ENCODE measurements around the gene PNPLA5. TPM values are rescaled to one million over a fixed set of nuclear protein-coding genes. Genes with fewer than 3 reads are reported as not detected.

The PNPLA5 gene
- total and polyA plus RNA-seq, 2 of the 8 experiments (the other 6 are each of a cell fraction or from before 2014, with no cell fraction given), result 3.9 to 6.8 TPM

- TF ChIP-seq POLR2AphosphoS5 (IDR thresholded peaks at IDR 0.05; ENCODE audit: low read depth, low read length) (peak; percentile 47; the same call in 1 of the 2 replicates), CHD2 (IDR thresholded peaks at IDR 0.05; ENCODE audit: low read length) (no peak), TAF7 (optimal IDR thresholded peaks at IDR 0.05; ENCODE audit: borderline replicate concordance, low read depth, low read length) (peak; percentile 72), RAD21 (IDR thresholded peaks at IDR 0.05 in 1 of 2, conservative IDR thresholded peaks at IDR 0.05 in 1 of 2; ENCODE audit: low read depth in 2 of 2, low read length in 2 of 2) (no peak), KDM1A (IDR thresholded peaks at IDR 0.05; ENCODE audit: borderline replicate concordance, low read length) (peak; percentile 88), USF2 (IDR thresholded peaks at IDR 0.05; ENCODE audit: low read length) (no peak)
- no peaks in the 10 kb centered on the region for H3K36me3 ChIP-seq (ENCODE audit: control insufficient read depth in 2 of 4, insufficient read depth in 4 of 4, low read length in 3 of 4)
- no peak overlapping the region for H2AK5ac ChIP-seq (ENCODE audit: low read depth, low read length)
- no peak for FAIRE-seq
- H3K4ac ChIP-seq (replicated peaks; ENCODE audit: insufficient read length, low read depth, low read length), result no peak overlapping the region
- H3K27ac ChIP-seq (ENCODE audit: low read depth, low read length), result no peak overlapping the region
- H3K4me3 ChIP-seq (ENCODE audit: extremely low read depth in 1 of 4, insufficient read depth in 2 of 4, low read depth in 3 of 4, low read length in 4 of 4), result peak overlapping the region; percentile 57 to 75 (median 68)
- peak overlapping the region; percentile 9 for H3K56ac ChIP-seq (replicated peaks; ENCODE audit: insufficient read length, low read depth, low read length)
- peak overlapping the region; percentile 12; the same call in 1 of the 2 replicates for H4K8ac ChIP-seq (ENCODE audit: extremely low read depth, insufficient read depth, low read length)
- peak overlapping the region; percentile 55; the same call in 1 of the 2 replicates for H2BK15ac ChIP-seq (ENCODE audit: low read length)
- WGBS, 2 experiments (ENCODE audit: extremely low coverage in 1 of 2, insufficient coverage in 1 of 2, insufficient read length in 1 of 2, insufficient replicate concordance in 2 of 2, low coverage in 1 of 2, low lambda C conversion rate in 2 of 2, missing lambda C conversion rate in 1 of 2), result 44% methylated on average over 15 of the region's 15 CpGs; no CpG with 5 or more reads in 1 of the 2 experiments
- peak overlapping the region; percentile 92 to 94 for H3K4me2 ChIP-seq (ENCODE audit: insufficient read depth in 1 of 2, low read depth in 2 of 2, low read length in 2 of 2)
- peak overlapping the region; percentile 4; the same call in 1 of the 2 replicates for H2BK12ac ChIP-seq (ENCODE audit: low read depth, low read length)
- no peaks in the 10 kb centered on the region for H3K79me2 ChIP-seq (ENCODE audit: control insufficient read depth in 1 of 2, insufficient read depth in 2 of 2, low read length in 2 of 2)
- peak overlapping the region in 2 of 4 experiments; percentile 6 to 56; a peak in 2 of 7 replicates for H3K9ac ChIP-seq (replicated peaks in 1 of 4; ENCODE audit: extremely low read depth in 1 of 4, low read depth in 3 of 4, low read length in 3 of 4)
- no peak overlapping the region for H4K5ac ChIP-seq (ENCODE audit: insufficient read length, low read depth, low read length)
- no peaks in the 10 kb centered on the region for H3K9me3 ChIP-seq (ENCODE audit: insufficient read depth in 2 of 2, low read depth in 1 of 2, low read length in 1 of 2)
- no peak overlapping the region for H2BK20ac ChIP-seq (ENCODE audit: low read length)
- ChIA-PET POLR2A (ENCODE audit: partially characterized antibody) (interaction anchor here (1.2 to 2.4 kb wide), 5 partner anchors 11 to 132 kb away, joined by 3 to 7 read pairs (median 3); partner anchors contain the start of genes EFCAB6 and PARVB), CTCF (ENCODE audit: partially characterized antibody) (interaction anchor here (0.9 to 21.4 kb wide), 3 partner anchors 8 to 766 kb away, joined by 4 to 226 read pairs (median 4); no protein-coding TSS in a partner anchor)
- H3K18ac ChIP-seq (ENCODE audit: extremely low read depth, low read length), result peak overlapping the region; percentile 87
- no peak overlapping the region for H4K91ac ChIP-seq (replicated peaks; ENCODE audit: insufficient read length, low read length)
- H3K23ac ChIP-seq (ENCODE audit: insufficient read length), result no peak overlapping the region
- peaks cover 11% of the 10 kb centered on the region; the same call in 1 of the 2 replicates for H3K23me2 ChIP-seq (ENCODE audit: low read depth, low read length)
- H3K27me3 ChIP-seq (replicated peaks in 1 of 4; ENCODE audit: control insufficient read depth in 3 of 4, extremely low read depth in 1 of 4, insufficient read depth in 3 of 4, low read length in 3 of 4), result peaks cover 0 to 4% (median 1%) of the 10 kb centered on the region in 4 experiments; a peak in 3 of 7 replicates
- no peak overlapping the region for H3K14ac ChIP-seq (ENCODE audit: insufficient read length)
- H2BK5ac ChIP-seq (ENCODE audit: low read depth, low read length), result peak overlapping the region; percentile 7; the same call in 1 of the 2 replicates
- no peaks in the 10 kb centered on the region; the same call in 1 of the 2 replicates for H3K79me1 ChIP-seq (ENCODE audit: low read depth, low read length)
- H2BK120ac ChIP-seq (replicated peaks; ENCODE audit: low read depth, low read length), result no peak overlapping the region
- peaks cover 3 to 9% of the 10 kb centered on the region in 2 experiments for H4K20me1 ChIP-seq (replicated peaks in 1 of 2; ENCODE audit: control insufficient read depth in 1 of 2, insufficient read depth in 2 of 2, low read length in 2 of 2)
- peaks cover 0 to 12% (median 5%) of the 10 kb centered on the region in 4 experiments; a peak in 5 of 7 replicates for H3K4me1 ChIP-seq (replicated peaks in 1 of 4; ENCODE audit: control insufficient read depth in 3 of 4, insufficient read depth in 4 of 4, low read length in 3 of 4)
- peak overlapping the region; percentile 88; the same call in 1 of the 2 replicates for H2AFZ ChIP-seq (ENCODE audit: low read length)
- DNase-seq (ENCODE audit: low read depth in 1 of 2, low spot score in 2 of 2), result no peak
Observed at GRCh38 chr22:43892183-43892894, 526 bp upstream of the PNPLA5 start.
